Fibroblast of villous mesenchyme (primary cell): ENCODE measurements around the gene GRIA2. TPM values are rescaled to one million over a fixed set of nuclear protein-coding genes. Genes with fewer than 3 reads are reported as not detected.

Experiments used
- DNase-seq: peaks from one replicate; pipeline ENCODE4 v3.0.0-alpha.2; 2010; ENCODE audit warnings: low read depth
- H3K4me3 ChIP-seq: 2 replicates; pipeline ENCODE4 v1.5.1; 2011; ENCODE audit warnings: low read depth, mild to moderate bottlenecking, low read length
- small RNA-seq: library from RNA; depleted of rRNA; stranded (forward); fragments of <200 nt; gene quantifications from one replicate; pipeline ENCODE3, GENCODE V24; 2012
- total RNA-seq: library from RNA; depleted of rRNA; stranded (reverse); fragments of >200 nt; gene quantifications from 2 replicates; pipeline ENCODE4 v1.2.3, GENCODE V29; 2012
- TF ChIP-seq, protein P1 (sequence below): IDR thresholded peaks from 2 replicates; pipeline ENCODE4 v1.5.1; 2012; ENCODE audit warnings: low read depth, mild to moderate bottlenecking, low read length; ENCODE audit not compliant: insufficient read depth

Gene GRIA2
- total RNA-seq, 1 donor: not detected

DNA sequence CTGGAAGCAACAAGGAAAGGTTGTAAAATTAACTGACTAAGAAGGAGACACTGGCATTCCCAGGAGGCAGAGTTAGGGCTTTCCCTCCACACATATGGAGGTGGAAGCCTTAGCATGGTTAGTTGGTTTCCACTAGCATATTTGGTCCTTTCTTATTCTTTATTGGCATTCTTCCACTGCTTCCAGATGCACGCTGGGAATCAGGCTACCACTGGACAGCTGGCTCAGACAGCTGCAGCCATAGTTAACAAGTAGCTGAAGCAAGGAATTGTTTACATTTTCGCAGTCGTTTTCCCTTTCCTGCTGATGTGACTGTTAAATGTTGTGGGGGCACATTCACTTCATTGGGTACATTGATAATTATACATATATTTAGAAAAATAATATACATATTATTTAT, 169.2 kb downstream of the GRIA2 start:
- TF ChIP-seq, protein P1, sequence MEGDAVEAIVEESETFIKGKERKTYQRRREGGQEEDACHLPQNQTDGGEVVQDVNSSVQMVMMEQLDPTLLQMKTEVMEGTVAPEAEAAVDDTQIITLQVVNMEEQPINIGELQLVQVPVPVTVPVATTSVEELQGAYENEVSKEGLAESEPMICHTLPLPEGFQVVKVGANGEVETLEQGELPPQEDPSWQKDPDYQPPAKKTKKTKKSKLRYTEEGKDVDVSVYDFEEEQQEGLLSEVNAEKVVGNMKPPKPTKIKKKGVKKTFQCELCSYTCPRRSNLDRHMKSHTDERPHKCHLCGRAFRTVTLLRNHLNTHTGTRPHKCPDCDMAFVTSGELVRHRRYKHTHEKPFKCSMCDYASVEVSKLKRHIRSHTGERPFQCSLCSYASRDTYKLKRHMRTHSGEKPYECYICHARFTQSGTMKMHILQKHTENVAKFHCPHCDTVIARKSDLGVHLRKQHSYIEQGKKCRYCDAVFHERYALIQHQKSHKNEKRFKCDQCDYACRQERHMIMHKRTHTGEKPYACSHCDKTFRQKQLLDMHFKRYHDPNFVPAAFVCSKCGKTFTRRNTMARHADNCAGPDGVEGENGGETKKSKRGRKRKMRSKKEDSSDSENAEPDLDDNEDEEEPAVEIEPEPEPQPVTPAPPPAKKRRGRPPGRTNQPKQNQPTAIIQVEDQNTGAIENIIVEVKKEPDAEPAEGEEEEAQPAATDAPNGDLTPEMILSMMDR: no peak
- peak; percentile 0 for DNase-seq
- no peak overlapping the region for H3K4me3 ChIP-seq

DNA sequence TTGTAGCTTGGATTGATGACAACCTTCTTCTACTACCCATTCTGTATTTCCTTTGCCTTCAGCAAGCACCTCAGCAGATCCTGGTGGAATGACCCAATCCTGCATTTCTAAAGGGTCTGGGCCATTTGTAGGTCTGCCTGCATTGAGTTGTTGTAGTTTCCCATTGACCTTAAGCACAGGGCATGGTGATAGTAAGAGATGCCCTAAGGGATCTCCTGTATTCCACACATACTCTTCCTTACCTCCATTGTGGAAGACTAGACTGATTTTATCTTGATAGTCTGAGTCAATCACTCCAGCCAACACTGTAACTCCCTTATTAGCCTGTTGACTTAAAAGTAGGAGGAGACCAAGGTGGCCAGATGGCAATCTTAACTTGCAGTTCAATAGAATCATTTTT, 184.5 kb downstream of the GRIA2 start:
- DNase-seq: no peak
- no peak overlapping the region for H3K4me3 ChIP-seq
- TF ChIP-seq, protein P1: no peak

Small RNA genes lying within 50 kb of the gene (small RNA-seq; reads per million reads assigned to genes)
- gene RNU6-582P: 0.28 reads per million

Other genes with a start within 250 kb of the GRIA2 start
- gene PDGFC, start 248.9 kb upstream of the GRIA2 start, total RNA-seq: 145 and 184 TPM in 2 replicates
- 6.8 and 16.4 TPM in 2 replicates for gene GLRB, start 144.6 kb upstream of the GRIA2 start, total RNA-seq